ENCODE results near the gene ITPR1.

DNA sequence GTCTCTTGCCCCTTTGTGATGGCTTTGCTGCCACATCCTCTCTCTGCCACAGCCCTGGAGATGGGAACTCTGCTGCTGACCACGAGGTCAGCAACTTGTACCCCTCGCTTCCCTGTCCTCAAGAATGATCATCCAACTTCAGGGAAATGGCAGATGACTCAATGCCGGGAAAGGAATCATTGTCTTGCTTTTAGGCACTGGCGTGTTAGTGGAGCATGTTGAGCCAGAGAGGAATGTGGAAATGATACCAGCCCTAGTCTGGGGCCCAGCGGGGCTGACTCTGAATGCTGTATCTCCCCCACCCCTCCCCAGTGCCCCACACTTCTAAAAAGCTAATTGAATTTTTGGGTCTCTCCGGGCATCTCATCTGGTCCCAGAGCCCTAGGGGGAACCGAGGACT lies 301.2 kb downstream of the ITPR1 start:
- TF ChIP-seq, protein P1, sequence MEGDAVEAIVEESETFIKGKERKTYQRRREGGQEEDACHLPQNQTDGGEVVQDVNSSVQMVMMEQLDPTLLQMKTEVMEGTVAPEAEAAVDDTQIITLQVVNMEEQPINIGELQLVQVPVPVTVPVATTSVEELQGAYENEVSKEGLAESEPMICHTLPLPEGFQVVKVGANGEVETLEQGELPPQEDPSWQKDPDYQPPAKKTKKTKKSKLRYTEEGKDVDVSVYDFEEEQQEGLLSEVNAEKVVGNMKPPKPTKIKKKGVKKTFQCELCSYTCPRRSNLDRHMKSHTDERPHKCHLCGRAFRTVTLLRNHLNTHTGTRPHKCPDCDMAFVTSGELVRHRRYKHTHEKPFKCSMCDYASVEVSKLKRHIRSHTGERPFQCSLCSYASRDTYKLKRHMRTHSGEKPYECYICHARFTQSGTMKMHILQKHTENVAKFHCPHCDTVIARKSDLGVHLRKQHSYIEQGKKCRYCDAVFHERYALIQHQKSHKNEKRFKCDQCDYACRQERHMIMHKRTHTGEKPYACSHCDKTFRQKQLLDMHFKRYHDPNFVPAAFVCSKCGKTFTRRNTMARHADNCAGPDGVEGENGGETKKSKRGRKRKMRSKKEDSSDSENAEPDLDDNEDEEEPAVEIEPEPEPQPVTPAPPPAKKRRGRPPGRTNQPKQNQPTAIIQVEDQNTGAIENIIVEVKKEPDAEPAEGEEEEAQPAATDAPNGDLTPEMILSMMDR (IDR thresholded peaks at IDR 0.05) = no peak
- TF ChIP-seq POLR2A (IDR thresholded peaks at IDR 0.05) = no peak

Measured in heart left ventricle (tissue), 13 donors.